ENCODE results near the gene ATE1. TPM values are rescaled to one million over a fixed set of nuclear protein-coding genes. Genes with fewer than 3 reads are reported as not detected.

Gene ATE1
- total and polyA plus RNA-seq, 10 of the 15 experiments (the other 5 are each of a cell fraction or from before 2014, with no cell fraction given): 4.3 to 22.7 (median 15.9) TPM

GRCh38 chr10:121692626-121693025, 235.2 kb downstream of the ATE1 start:
- H3K9me3 ChIP-seq (replicated peaks; ENCODE audit: control insufficient read depth, insufficient read depth, low read length): no peaks in the 10 kb centered on the region
- intact Hi-C loops (cut with micrococcal nuclease; ENCODE audit: unreplicated experiment): no loop called here
- TF ChIP-seq IKZF2 (IDR thresholded peaks at IDR 0.05) (no peak), KLF5 (IDR thresholded peaks at IDR 0.05; ENCODE audit: partially characterized antibody) (no peak), ATF7 (IDR thresholded peaks at IDR 0.05; ENCODE audit: low read depth) (no peak), NR2C2 (IDR thresholded peaks at IDR 0.05; ENCODE audit: borderline replicate concordance, control insufficient read depth, insufficient read length, low read depth) (no peak), MEF2B (IDR thresholded peaks at IDR 0.05; ENCODE audit: partially characterized antibody, poor library complexity, severe bottlenecking) (no peak), MLLT1 (IDR thresholded peaks at IDR 0.05) (no peak), HSF1 (IDR thresholded peaks at IDR 0.05; ENCODE audit: low read depth, low read length) (no peak), SMAD5 (IDR thresholded peaks at IDR 0.05; ENCODE audit: low read depth) (no peak), SUPT20H (IDR thresholded peaks at IDR 0.05; ENCODE audit: borderline replicate concordance, control insufficient read depth, low read depth, low read length) (no peak), KDM1A (IDR thresholded peaks at IDR 0.05; ENCODE audit: borderline replicate concordance) (no peak), SRF (IDR thresholded peaks at IDR 0.05; ENCODE audit: low read depth in 2 of 2, low read length in 2 of 2) (no peak), IKZF1 (conservative IDR thresholded peaks at IDR 0.05) (no peak), ZNF592 (IDR thresholded peaks at IDR 0.05) (no peak), USF1 (IDR thresholded peaks at IDR 0.05; ENCODE audit: borderline replicate concordance, extremely low read length, insufficient read depth, low read depth, low read length) (no peak), RBBP5 (conservative IDR thresholded peaks at IDR 0.05) (no peak), SPI1 (IDR thresholded peaks at IDR 0.05; ENCODE audit: borderline replicate concordance, insufficient read depth, low read depth, low read length) (no peak)

More at GRCh38 chr10:121692626-121693025, 235.2 kb downstream of the ATE1 start:
- DNase-seq (ENCODE audit: low read depth, low spot score) (no peak), FAIRE-seq (no peak), ATAC-seq (no peak)
- SMC1A ChIA-PET (ENCODE audit: uncharacterized antibody, unreplicated experiment): no interaction called here
- Histone ChIP-seq H3K4me2 (ENCODE audit: control insufficient read depth, insufficient read depth) (no peak overlapping the region), H3K36me3 (ENCODE audit: control insufficient read depth in 2 of 2, insufficient read depth in 2 of 2, low read length in 1 of 2) (no peaks in the 10 kb centered on the region), H3K4me3 (no peak overlapping the region), H2AFZ (ENCODE audit: control insufficient read depth, low read depth, low read length) (no peak overlapping the region), H3K27me3 (replicated peaks in 1 of 2; ENCODE audit: control insufficient read depth in 2 of 2, insufficient read depth in 2 of 2, low read length in 1 of 2) (no peaks in the 10 kb centered on the region; a peak in 3 of 4 replicates), H4K20me1 (ENCODE audit: control insufficient read depth, insufficient read depth) (no peaks in the 10 kb centered on the region), H3K9ac (ENCODE audit: control insufficient read depth, insufficient read depth, low read length) (no peak overlapping the region), H3K27ac (ENCODE audit: control insufficient read depth, insufficient read depth) (no peak overlapping the region), H3K4me1 (ENCODE audit: control insufficient read depth, insufficient read depth, low read length) (no peaks in the 10 kb centered on the region), H3K79me2 (ENCODE audit: control insufficient read depth, insufficient read depth, low read length) (no peaks in the 10 kb centered on the region)
- POLR2A ChIA-PET: no interaction called here
- in situ Hi-C loops (cut with MboI): no loop called here
- RAD21 ChIA-PET (ENCODE audit: unreplicated experiment): no interaction called here
- CTCF ChIA-PET: interaction anchor here (0.6 kb wide), 1 partner anchor 132 kb away, joined by 3 read pairs; no protein-coding TSS in a partner anchor
- BruUV-seq (replicated peaks): no TSS peak
- 55% methylated on average over 10 of the region's 10 CpGs for WGBS (ENCODE audit: insufficient coverage, insufficient replicate concordance, low lambda C conversion rate, missing lambda C conversion rate)

All from GM12878 (cell line).